GM18499 (cell line): ENCODE data around the gene GJB2.

Experiments
- ATAC-seq: cut with Tn5 transposase; IDR thresholded peaks from one replicate; pipeline ENCODE4 v1.9.1; 2021; ENCODE audit warnings: moderate number of reproducible peaks; ENCODE audit not compliant: insufficient read depth, unreplicated experiment

Gene GJB2

GRCh38 chr13:20142927-20143480 lies 49.7 kb downstream of the GJB2 start:
- ATAC-seq, result no peak

- ATAC-seq, result no peak
Measured at GRCh38 chr13:20142023-20142926, 50.5 kb downstream of the GJB2 start.

- no peak for ATAC-seq
Measured at GRCh38 chr13:20141238-20142022, 51.3 kb downstream of the GJB2 start.

GRCh38 chr13:20140487-20140886 lies 52.3 kb downstream of the GJB2 start:
- ATAC-seq, result no peak

GRCh38 chr13:20137875-20138274 lies 54.9 kb downstream of the GJB2 start:
- no peak for ATAC-seq
